Measurements from ENCODE around the gene SPATA31A1.
"Not testable (repeated sequence)": the region's sequence is repeated elsewhere in the genome, so short reads cannot be mapped to it uniquely, and the experiment has no call there.

GRCh38 chr9:39407261-39408204, 52.1 kb downstream of the SPATA31A1 start:
- not testable (repeated sequence) for TF ChIP-seq CTCF, POLR2AphosphoS5 (IDR thresholded peaks at IDR 0.05)
